HG02763 (cell line): ENCODE data around the gene A2M.

Experiments
- ATAC-seq: cut with Tn5 transposase; IDR thresholded peaks from one replicate; pipeline ENCODE4 v1.9.1; 2021; ENCODE audit warnings: mild to moderate bottlenecking, moderate library complexity; ENCODE audit not compliant: unreplicated experiment

A2M gene

DNA sequence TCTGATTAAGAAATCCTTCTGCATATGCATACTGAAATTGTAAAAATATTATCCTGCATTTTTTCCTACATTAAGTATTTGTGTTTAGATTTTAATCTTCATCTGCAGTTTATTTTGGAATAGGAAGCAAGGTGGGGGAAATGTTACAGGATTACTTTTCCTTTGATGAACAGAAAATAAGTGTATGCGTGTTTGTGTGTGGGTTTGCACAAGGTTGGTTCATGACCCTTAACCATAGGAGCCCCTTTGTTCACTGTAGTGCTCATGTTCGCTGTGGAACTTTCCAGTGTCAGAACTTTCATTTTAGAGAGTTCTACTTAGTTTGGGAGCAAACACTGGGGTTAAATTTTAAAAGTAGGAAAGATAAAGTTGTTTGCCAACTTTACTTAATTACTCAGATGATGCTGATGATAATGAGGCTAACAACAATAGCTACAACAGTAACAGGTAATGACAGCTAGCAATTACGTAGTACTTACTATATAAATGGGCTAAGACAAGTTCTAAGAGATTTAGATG, 6.4 kb upstream of the A2M start:
- no peak for ATAC-seq

DNA sequence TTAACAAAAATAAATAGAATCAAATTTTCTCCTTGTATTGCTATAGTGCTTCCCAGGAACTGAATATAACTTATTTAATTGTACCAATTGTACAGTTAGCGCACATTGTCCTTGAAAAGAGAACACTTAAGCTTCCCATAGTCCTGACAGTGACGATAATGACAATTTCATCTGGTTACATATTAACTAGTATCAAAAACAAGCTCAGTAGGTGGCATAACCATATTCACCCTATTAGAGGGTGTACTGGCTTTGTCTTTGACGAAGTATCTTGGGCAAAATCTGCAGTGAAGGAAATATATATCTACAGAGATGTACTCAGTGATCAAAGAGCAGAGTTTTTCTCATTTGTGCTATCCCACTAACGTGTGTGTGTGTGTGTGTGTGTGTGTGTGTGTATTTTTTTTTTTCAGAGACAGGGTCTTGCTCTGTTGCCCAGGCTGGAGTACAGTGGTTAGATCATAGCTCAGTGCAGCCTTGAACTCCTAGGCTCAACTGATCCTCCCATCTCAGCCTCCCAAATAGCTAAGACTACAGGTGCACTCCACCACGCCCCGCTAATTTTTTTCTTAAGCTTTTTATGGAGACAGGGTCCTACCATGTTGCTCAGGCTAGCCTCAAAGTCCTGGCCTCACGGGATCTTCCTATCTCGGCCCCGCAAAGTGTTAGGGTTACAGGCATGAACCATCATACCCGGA, 4.9 kb upstream of the A2M start:
- ATAC-seq, result no peak

DNA sequence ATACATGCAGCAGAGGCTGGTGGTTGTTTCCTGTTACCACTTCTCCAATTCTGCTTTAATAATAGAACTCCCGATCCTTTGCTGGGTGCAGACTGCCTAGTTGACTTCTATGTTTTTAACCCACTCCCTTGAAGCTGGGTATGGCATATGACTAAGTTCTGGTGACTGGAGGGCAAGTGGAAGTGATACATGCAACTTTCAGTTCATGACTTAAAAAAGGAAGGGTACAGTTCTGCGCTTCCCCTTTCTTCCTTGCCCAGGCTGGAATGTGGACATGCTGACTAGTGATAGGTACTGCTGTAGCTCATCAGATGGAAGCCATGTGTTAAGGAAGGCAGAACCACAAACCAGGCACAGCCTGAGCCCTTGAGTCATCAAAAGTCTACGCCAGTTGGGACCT, 2.4 kb upstream of the A2M start:
- peak; percentile 44 for ATAC-seq

DNA sequence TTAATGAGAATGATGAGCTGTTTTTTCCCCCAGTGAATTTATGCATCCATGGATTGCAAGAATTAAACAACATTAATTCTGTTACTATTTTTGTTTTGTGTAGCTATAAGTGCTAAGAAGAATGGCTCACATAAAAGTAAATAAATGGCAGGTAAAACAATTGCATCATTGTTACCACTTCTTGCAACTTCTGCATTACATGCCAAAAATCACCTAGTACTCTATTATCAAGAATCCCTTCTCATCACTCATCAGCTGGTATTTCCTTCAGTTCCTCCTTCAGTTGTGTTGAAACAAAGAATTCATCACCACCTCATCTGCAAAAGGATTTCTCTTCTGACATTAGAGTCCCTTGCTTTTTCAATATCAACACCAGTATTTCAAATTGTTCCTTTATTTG, 773 bp downstream of the A2M start:
- no peak for ATAC-seq

DNA sequence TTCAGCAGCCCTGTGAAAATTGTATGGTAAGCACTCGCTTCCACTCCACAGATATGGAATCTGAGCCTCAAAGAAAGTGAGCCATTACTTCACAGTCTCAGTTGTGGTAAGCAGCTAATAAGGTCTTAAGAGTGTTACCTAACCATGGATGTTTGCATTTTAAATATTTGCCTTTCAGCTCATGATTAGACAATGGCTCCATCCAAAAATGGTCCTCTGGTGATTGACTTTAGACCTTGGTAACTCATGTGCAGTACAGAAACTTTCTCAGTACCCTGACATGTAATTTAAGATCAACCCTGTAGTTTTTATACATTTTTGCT, 1.8 kb downstream of the A2M start:
- no peak for ATAC-seq

DNA sequence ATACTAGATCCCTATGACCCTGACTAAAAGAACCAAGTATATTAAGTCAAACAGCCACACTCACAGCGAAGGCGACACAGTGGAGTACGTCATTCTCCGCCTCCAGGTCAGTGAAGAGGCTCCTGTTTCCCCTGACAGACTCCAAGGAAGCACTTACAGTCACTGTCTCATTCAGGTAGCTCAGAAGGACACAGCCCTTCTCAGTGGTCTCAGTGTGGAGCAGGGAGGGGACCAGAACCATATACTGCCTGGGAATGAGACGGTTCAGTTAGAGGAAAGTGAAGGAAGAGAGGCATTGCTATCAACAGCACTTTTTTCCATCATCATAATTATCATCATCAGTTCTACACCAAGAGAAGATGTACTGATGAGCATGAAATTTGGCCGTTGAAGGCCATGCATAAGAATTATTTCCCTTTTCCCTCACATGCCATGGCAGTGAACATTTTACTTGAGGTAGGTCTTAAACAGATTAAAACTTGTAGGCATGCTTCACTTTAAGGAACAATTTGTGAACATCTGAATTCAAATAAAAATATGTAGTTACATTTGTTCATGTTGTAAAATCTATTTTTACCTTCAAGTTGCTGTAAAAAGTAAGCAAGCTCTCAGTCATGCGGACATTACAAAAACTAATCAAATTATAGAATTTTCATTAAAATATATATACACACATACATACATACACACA, 2.3 kb downstream of the A2M start:
- ATAC-seq, result no peak

DNA sequence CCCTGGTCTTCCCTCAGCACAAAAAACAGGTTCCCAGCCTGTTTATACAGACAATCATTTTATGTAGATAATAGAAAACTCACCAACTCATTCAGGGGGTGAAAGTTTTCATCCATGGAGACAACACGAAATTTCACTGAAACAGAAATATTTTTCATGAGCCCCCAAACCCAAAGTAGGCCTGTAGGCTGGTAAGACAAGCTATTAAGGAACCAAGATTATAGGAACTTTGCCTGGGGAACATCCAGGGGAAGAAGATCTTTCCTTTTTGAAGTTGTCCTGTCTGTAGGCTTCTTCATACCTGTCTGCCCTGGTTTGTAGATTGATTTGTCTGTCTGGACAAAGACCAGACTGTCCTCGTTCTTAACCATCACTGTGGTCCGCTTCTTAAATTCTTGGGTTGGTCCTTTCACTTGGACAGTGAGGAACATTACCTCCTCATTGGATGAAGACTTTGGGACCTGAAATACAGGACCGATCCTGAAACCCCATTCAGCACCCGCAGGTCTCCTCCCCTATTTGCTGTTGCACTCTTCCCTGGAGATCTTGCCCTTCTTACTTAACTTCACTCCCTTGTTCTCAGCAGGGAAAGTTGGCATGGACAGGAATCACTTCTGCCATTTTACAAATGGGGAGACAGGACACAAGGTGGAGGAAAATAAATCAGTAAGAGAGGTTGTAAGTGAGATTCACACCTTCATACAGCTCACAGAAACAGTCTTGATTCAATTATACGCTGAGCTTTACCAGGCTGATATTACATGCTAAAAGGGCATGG, 3.5 kb downstream of the A2M start:
- ATAC-seq, result no peak

DNA sequence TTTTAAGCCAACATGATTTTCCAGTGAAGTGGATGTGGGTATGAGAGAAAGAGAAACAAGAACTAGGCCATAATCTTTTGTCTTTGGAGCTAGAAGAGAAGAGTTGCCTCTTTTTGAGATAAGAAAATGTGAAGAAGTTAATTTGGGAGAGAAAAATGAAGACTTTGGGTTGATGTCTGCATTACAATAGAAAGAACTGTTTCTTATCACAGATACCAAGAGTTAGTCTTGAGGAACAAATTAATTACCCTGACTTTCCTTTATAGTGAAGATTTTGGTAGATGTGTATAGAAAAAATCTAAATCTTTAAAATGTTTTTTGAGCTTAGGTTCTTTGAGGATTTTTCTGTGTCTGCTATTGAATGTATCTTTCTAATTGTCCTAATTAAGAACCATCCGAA, 4.2 kb downstream of the A2M start:
- ATAC-seq, result no peak

DNA sequence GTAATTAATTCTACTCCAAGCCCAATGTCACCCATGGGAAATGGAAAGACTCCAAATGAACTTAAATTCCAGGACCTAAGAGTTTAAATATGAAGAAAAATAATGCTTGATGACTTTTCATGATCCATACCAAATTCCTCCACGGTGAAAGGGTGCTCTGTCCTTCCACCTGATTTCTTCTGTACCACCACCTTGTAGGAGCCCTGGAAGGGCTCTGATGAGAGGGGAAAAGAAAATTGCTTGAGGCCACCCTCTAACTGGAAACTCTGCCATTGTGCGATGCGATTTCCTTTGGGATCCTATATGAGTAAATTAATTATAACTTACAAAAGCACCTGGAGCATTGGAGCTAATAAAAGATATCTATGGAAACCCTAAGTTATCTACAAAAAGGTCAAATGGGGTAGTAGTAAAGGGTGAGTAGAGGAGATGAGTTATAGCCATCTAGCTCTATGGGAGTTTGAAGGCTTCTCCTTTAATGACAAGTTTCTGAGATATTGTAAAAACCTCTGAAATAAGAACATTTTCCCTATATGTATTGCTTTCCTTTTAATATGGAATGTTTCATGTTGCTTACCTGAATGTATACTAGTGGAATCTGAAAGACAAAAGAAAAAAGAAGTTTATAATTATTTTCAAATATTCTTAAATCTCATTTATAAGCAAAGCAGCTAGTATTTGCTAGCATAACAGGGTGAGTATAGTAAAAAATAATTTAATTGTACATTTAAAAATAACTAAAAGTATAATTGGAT, 5.8 kb downstream of the A2M start:
- no peak for ATAC-seq

DNA sequence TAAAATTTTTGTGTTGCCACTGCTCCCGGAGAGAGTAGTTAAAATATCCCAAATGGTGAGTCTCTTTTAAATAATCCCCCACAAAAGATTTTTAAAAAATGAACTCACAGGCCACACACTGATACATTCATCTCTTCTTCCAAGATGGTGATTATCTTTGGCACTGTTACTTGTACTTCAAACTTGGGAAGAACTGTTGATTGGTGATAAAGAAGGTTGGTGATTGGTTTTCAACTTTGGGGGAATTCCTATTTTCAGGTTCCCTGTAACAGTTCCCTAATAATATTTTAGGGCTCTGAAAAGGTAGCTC, 6.6 kb downstream of the A2M start:
- no peak for ATAC-seq

DNA sequence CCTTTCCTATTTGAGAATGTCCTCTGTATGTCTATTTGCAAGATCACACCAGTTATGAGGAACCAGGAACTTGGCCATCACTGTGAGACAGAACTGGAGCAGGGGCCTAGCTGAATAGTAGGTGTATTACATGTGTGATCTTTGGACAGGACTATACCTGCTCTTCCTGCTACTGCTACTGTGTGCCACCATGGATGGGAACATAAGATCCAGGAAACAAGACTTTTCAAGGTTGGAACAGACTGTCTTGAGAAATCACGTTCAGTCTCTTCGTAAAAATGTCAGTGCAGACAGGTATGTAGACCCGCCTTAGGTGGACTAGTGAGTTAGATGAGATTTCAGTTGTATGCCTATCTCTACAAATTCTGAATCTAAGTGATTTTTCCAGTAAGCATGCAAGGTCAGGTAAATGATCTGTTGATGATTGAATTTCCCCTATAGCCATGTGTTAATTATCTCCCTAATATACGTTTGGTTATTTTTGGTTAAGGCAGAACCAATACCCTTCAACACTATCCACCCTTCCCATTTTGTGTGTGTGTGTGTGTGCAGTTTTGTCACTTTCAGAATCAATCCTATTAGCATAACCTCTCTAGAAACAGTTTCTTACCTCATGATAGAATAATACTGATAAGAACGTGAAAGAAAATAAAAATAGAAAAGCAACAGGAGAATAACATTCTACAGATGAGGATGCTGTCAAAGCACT, 7.1 kb downstream of the A2M start:
- no peak for ATAC-seq

DNA sequence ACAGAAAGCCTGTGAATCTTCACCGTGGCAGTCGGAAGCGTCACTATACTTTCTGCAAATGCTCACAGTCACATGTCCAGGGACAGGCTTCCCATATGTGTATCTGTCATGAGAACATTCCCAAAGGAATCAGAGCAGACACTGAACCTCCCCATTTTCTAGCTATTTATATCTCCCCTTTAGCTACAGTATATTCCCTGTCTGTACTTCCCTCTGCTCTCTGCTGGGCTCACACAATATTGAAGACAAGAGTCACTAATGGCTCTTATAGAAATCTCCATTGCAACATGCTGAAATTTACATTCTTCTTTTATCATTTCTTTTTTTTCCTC, 8.2 kb downstream of the A2M start:
- no peak for ATAC-seq

DNA sequence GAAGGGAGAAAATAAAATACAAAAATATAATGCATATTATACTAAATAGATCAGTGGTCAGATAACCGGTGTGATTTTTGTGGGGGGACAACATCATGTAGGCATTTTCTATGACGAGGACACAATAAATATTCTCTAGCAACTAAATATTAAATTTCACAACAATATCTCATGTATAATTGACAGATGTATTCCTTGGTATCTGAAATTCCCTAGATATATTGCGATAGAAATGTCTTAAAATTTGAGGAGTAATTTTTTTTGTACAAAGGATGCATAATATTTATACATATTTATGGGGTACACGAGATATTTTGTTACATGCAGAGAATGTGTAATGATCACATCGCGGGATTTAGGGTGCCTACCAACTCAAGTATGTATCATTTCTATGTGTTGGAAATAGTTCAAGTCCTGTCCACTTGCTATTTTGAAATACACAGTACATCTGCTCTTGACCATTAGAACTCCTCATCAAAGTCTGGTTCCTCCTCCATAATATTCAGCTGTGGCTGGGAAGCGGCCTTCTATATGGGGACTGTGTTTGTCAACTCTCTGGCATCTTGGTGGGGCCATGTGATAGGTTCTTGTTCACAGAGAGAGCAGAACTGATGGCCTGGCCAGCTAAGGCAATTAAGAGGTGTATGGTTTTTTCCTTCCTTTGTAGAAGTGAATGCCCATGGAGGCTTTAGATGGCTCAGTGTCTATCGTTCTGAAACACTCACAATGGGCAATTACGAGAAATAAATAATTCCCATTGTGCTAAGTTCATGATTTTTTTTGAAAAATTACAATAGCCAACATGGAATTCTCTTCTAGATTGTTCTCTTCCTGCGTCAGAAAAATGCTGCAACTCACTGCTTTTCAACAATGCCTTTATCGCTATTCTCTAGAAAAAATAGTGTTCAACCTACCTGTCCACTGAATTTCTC, 8.8 kb downstream of the A2M start:
- no peak for ATAC-seq

DNA sequence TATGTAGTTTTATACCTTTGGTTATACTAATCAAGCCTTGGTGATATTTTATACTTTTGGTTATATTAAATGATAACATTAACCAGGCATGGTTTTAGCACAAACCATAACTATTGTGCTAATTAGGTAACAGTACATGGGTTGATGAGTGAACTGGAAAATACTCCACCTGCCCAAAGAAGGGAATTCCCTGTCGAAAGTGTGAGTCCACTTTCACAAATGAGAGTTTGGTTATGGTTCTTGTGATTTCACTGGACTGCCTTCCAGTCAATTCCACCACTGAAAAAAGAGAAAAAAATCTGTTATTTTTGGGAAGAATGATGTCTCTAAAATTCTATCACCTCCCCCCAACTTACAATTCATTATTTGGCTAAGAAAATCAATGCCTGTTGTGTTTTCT, 9.7 kb downstream of the A2M start:
- no peak for ATAC-seq

DNA sequence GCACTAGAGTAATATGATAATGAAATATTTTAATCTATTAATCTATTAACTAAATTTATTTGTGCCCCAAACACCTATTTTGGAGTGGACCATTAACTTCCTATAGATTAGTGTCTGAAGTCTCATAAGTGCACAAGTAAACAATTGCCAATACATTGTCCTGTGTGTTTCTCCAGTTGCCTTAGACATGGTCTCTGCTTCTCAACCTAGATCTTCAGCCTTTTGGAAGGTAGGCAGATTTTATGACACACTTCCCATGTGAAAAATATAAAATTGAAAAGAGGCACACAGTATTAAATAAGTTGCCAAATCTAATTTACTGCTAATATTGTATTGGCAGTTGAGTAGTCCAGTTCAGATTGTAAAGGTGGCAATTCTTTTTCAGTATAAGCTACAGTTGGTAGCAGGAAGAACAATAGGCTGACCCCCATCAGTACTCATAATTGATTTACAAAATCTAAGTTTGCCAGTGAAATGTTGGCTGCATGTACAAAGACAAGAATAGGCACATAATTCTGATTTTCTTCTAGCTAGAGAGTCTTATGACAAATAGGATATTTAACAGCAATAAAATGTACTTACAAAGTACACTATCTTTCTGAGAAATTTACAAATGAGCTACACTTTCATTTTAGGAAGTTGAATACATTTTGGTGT, 10.8 kb downstream of the A2M start:
- no peak for ATAC-seq

DNA sequence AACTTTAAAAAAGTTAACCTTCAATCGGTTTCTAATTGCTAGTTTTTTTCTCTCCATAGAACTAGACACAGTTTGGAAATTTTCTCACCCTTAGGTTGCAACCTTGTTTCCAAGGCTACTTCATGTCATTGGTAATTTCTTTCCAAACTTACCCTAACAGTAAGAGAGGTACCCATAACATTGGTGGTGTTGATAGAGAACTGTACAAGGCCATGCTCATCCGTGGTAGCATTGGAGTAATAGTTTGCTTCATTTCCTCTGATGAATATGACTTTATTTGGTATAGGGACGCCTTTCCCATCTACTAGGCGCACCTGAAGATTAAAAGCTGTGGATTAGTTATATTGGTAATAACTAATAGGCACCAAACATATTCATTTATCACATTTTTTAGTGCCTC, 11.6 kb downstream of the A2M start:
- no peak for ATAC-seq

DNA sequence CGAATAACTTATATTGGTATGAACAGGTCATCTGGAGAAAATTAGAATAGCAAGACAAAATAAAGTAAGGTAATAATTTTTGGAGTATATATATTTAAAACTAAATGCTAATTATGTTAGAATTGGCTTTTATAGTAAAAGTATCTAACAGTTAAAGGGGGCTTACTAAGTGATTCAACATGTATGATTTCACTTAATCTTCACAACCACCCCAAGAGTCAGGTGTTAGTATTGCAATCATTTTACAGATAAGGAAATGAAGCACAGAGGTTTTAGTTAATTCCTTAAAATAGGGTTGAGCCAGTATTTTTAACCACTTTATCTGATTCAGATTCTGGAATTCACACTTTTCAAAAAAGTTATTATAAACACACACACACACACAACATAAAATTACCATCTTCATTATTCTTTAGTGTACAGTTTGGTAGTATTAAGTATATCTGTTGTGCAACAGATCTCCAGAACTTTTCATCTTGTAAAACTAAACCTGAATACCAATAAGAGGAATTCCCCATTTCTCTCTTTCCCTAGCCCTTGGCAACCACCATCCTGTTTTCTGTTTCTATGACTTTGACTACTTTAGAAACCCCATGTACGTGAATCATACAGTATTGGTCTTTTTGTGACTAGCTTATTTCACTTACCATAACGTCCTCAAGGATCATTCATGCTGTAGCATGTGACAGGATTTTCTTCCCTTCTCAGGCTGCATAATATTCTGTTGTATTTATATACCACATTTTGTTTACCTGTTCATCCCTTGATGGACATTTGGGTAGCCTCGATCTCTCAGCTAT, 12.5 kb downstream of the A2M start:
- no peak for ATAC-seq

DNA sequence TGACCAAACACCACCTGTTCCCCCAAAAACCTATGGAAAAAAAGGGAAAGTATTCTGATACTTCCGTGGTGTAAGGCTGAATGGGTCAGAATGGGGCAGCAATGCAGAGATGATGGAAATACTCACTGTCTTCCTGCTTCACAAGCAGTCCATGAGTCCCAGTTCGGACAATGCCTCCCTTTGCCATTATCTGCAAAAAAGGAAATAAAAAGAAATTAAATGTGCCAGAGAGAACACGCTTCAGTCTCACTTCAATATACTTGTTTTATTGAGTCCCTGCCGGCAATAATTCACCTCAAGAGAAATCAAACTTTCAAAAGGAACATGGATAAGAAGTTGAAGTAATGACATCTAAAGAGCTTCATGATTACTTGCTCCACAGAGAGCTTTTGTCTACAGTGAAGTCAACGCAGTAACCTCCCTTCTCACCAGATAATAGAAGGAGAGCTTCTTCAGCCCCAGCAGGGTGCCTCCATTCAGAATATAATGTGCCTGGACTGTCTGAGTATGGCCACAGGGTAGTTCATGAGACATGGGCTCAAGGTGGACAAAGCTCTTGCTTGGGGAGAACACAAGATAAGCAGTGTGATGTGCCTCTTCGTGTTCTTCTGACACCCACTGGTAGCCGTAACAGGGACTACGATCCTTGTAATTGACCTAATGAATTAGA, 14.6 kb downstream of the A2M start:
- no peak for ATAC-seq
